HG03565 (cell line): ENCODE measurements around the gene INO80B.

Experiments used
- ATAC-seq: cut with Tn5 transposase; IDR thresholded peaks from one replicate; pipeline ENCODE4 v1.9.1; 2021; ENCODE audit warnings: mild to moderate bottlenecking, moderate library complexity; ENCODE audit not compliant: unreplicated experiment

The INO80B gene

GRCh38 chr2:74500578-74500946, 45.7 kb downstream of the INO80B start:
- no peak for ATAC-seq

GRCh38 chr2:74501335-74502071, 46.6 kb downstream of the INO80B start:
- ATAC-seq: no peak

GRCh38 chr2:74502147-74502719, 47.3 kb downstream of the INO80B start:
- ATAC-seq: no peak

GRCh38 chr2:74502720-74503505, 48.0 kb downstream of the INO80B start:
- peak; percentile 27 for ATAC-seq

GRCh38 chr2:74503506-74504475, 48.9 kb downstream of the INO80B start:
- no peak for ATAC-seq

- no peak for ATAC-seq
Measured at GRCh38 chr2:74504591-74504990, 49.7 kb downstream of the INO80B start.

- no peak for ATAC-seq
Measured at GRCh38 chr2:74505448-74506246, 50.8 kb downstream of the INO80B start.

GRCh38 chr2:74507145-74507925, 52.4 kb downstream of the INO80B start, which contains the start of gene PCGF1:
Gene PCGF1 (minus strand): TSS chr2:74507695. CDS start chr2:74507668, 27 bp downstream.
- ATAC-seq: peak; percentile 87
